Myocyte (in vitro differentiated cells): Measurements from ENCODE around the gene QSOX1. TPM values are rescaled to one million over a fixed set of nuclear protein-coding genes. Genes with fewer than 3 reads are reported as not detected.

Experiments used
- DNase-seq: peaks from one replicate; pipeline ENCODE4 v3.0.0-alpha.2; 2012; ENCODE audit warnings: low read depth
- total RNA-seq: library from RNA; depleted of rRNA; stranded (reverse); fragments of >200 nt; gene quantifications from 2 replicates; pipeline ENCODE4 v1.2.3, GENCODE V29; 2014

QSOX1 gene
- total RNA-seq, 1 donor from 2014 or later: 46.5 TPM

DNA sequence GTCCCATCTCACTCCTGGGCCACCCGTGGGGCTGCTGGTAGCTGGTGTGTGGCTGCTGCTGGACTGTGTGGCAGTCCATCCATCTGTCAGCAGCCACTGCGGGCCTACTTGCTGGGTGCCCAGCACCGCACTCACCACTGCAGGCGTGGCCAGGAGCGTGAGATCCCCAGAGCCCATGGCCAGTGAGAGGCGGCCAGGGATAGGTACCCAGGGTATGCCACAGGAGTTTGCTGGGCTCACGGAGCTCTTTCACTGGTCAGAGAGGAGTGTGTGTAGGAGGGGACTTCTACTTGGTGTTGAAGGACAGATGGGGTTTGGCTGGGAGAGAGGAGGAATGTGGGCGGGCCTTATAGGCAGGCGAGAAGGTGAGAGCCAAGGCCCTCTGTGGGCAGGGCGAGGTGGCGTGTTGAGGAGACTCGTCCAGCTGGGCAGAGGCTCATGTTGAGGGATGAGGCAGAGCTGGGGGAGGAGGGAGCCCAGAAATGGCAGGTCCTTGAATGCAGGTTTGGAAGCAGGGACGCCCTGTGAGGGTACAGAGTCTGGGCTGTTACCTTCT, 15.0 kb downstream of the QSOX1 start:
- DNase-seq: no peak

DNA sequence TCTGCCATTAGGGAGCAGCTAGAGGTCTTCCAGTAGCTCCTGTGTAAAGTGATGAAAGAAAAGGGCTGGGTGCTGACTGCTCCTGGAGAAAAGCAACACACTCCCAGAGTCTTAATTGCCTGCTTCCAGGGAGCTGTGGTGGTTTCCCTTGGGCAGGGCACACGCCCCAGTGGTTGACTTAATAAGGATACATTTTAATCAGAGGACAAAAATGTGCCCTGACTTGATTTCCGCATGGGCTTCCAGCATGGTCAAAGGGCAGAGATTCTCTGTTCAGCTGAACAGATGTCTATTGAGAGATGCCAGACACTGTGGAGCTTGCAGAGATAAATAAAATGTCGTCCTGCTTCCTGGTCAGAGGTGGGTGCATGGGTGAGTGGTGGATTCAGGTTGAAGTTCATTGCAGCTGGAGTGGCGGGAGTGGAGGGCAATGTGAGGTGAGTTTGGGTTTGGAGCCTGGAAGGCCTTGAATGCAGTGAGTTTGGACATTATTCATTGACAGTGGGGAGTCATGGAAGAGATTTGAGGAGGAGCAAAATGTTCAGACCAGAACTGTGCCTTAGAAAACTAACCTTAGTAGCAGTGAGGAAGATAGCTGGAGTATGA, 16.0 kb downstream of the QSOX1 start:
- no peak for DNase-seq

- no peak for DNase-seq
These were observed 17.0 kb downstream of the QSOX1 start for GRCh38 chr1:180171691-180172090.

DNA sequence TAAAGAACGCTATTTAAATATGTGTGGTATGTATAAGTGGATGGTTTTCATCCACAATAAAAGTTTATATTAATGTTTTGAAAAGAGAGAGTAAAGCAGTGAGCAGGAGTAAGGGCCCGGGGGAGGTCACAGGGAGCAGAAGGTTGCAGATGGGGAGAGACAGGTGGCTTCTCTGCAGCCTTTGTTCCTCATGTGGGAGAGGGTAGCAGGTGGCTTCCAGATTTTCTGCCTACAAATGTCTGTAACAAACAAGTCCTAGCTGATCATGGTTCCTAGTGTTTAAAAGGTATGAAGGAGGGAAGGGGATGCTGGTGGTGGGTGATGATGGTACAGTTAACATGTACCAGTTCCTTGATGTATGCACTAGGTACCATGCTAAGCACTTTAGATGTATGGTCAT, 18.8 kb downstream of the QSOX1 start:
- DNase-seq: peak; percentile 53

DNA sequence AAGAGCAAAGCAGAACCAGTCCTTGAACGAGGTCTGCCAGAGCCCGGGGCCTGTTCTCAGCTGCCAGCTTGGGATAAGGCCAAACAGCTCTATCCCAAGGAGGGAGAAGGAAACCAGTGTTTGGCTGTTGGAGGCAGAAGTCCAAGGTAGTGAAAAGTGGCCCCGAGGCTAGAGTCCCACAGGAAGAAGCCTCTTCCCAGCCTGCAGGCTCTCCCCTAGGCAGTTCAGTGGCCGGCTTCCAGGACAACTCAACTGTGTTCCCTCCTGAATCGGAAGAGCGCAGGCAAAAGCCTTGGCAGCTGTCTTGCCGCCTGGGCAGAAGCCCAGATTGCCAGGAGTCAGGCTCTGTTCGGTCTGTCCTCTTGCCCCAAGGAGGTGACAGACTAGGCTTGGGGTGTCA, 19.3 kb downstream of the QSOX1 start:
- peak; percentile 70 for DNase-seq

DNA sequence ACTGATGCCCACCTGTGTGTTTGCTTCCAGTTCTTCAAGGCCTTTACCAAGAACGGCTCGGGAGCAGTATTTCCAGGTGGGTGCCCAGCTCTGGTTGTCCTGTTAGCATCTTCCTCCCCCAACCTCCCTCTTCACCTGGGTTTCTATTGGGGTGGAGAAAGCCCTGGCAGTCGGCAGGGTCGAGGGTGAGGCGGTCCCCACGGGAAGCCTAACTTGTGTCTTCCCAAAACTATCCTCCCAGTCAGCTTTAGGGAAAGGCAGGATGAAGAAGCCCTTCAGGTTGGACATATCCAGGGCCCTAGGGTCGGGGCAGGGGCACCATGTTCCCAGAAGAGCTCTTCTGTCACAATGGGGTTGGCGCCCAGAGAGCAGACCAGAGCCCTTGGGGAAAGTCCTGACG, 20.6 kb downstream of the QSOX1 start:
- no peak for DNase-seq

DNA sequence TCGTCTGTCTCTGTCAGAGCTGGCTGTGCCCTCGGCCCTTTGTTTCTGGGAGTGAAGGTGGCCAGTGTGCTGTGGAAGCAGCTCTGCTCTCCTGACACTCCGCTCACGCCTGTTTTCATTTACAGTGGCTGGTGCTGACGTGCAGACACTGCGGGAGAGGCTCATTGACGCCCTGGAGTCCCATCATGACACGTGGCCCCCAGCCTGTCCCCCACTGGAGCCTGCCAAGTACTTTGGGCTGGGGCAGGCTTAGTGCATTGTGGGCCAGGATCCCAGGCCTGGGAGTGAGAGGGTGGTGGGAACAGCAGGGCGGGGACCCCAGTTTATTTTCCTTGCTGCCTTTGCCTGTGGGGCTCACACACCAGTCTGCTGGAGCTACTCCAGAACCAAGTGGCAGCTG, 21.1 kb downstream of the QSOX1 start:
- DNase-seq: no peak

DNA sequence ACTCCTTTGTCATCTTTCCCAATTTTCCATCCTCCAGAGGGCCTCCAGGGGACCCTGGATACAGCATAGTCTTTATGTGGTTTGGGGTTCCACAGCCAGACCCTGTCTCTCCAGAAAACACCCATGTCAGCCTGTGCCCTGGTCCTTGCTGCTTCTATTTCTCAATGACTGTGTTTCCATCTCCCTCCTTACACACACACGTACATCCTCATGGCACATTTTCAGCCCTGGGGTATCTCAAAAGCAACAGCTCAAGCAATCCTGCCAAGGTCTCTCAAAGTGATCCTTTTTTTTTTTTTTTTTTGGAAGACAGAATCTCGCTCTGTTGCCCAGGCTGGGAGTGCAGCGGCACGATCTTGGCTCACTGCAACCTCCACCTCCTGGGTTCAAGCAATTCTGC, 22.3 kb downstream of the QSOX1 start:
- DNase-seq: no peak

- peak; percentile 19 for DNase-seq
These were observed 23.3 kb downstream of the QSOX1 start for GRCh38 chr1:180177931-180178330.

DNA sequence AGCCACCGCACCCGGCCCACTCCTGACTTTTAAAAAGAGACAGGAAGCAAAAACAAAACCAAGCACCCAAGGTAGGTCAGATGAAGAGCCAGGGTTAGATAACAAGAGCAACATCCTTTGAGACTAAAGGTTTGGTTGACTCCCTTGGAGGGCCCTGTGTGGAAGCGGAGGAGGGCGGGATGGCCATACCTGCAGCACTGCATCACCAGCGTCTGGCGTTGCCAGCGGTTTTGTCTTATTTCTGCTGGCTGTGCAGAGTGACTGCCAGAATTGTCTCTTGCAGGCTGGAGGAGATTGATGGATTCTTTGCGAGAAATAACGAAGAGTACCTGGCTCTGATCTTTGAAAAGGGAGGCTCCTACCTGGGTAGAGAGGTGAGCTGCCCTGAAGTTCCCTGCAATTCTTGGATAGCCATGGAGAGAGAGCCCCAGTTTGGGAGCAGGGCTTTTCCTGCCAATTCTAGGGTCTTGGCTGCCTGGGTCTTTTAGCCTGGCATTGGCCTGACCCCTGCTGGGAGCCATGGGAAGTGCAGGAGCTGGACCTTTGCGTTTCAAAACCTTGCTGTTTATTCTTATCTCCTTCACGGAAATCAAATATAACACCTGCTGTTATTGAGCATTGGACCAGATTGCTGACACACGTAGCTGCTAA, 24.0 kb downstream of the QSOX1 start:
- peak; percentile 69 for DNase-seq

GRCh38 chr1:180179162-180179957, 24.7 kb downstream of the QSOX1 start:
- DNase-seq: no peak

- DNase-seq: peak; percentile 18
These were observed 26.4 kb downstream of the QSOX1 start for GRCh38 chr1:180181048-180181447.

GRCh38 chr1:180181996-180182642, 27.4 kb downstream of the QSOX1 start:
- no peak for DNase-seq

GRCh38 chr1:180182643-180183311, 28.1 kb downstream of the QSOX1 start:
- no peak for DNase-seq

DNA sequence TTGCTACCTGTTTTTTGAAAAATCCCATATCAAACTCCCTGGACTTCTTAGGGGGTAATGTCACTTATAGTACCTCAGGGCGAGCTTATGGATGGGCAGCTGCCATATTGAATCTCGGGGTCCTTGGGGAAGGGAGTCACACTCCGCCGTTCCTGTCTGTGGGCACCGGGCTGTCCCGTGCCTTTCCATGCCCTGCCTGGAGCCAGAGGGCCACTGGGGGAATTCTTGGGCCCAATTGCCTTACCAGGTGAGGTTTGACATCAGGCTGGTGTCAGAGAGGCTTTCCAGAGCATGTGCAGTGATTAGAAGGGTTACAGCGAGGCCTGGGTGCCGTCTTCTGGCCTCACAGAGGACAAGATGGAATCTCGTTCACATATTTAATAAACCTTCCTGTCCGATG, 28.8 kb downstream of the QSOX1 start:
- DNase-seq: no peak

DNA sequence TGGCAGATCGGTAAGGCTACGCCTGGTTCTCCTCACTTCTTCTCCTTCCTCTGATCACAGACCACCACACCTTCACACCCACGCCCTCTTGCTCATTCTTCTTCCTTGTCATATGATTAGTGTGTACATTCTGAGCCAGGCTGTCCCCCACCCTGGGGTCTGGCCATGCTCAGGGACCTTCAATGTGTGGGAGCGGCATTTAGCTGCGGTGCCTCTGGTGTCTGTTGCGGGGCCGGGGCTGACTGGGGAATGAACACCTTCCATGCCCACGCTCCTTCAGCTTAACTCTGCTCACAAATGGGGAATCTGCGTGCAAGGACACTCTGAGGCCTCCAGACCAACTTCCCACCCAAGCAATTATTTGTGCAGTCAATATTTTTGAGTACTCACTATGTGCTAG, 29.4 kb downstream of the QSOX1 start:
- DNase-seq: no peak

- DNase-seq: no peak
These were observed 30.6 kb downstream of the QSOX1 start for GRCh38 chr1:180185281-180185680.

DNA sequence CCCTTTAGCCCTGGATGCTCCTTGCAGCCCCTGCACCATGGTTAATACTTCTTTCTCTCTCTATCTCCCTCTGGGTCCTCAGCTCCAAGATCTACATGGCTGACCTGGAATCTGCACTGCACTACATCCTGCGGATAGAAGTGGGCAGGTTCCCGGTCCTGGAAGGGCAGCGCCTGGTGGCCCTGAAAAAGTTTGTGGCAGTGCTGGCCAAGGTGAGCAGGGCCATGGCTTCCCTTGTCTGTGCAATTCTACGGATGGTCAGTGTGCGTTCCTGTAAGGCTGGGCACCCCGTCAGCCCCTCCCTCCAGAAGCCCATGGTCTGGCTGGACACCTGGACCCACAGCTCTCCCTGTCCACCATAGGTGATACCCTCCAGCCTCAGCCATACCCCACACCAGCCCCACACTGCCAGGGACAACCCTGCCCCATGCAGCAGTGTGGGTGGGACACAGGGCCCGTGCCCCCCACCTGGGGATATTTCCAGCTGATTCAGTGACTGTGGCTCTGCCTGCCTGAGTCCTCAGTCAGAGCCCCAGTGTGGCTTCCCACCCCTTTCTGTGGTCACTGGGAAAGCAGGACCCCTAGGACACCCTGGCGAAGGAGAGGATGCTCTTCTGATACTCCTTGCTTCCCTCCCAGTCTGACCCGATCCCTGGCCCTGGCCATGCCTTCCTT, 31.4 kb downstream of the QSOX1 start:
- no peak for DNase-seq

DNA sequence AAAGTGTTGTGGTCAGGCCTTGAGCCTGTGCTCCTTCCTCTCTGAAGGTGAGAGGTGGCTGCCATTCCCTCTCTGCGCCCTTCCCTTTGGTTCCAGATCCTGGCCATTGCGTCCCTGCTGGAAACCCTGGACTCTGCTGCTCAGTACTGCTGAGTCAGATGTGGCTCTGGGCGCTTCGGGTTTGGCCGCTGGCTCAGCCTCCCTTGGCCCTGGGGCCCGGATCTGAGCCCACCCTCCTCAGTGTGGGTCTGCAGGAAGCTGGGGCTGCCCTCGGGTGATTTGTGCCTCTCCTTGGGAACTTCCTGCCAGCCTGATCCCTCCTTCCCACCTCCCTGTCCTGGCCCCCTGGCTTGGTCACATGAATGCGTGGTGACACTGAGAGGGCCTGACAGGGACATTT, 32.2 kb downstream of the QSOX1 start:
- no peak for DNase-seq

DNA sequence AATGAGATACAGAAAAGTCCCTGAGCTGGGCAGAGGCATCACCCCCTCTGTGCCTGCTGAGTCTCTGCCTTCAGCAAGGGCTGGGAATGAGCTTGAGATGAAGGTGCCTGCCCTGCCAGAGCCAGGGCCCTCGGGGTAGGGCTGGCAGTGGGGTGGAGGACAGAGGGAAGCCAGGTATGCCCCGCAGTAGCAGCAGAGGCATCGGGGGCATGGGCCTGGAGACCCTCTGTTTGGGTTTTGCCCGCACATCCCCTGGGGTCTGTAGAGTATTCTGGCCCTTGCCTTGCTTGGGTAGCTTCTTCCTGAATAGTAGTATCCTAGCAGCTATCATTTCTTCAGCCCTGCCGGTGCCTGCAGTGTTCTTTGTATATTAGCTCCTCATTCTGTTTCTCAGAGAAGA, 33.0 kb downstream of the QSOX1 start:
- DNase-seq: no peak

DNA sequence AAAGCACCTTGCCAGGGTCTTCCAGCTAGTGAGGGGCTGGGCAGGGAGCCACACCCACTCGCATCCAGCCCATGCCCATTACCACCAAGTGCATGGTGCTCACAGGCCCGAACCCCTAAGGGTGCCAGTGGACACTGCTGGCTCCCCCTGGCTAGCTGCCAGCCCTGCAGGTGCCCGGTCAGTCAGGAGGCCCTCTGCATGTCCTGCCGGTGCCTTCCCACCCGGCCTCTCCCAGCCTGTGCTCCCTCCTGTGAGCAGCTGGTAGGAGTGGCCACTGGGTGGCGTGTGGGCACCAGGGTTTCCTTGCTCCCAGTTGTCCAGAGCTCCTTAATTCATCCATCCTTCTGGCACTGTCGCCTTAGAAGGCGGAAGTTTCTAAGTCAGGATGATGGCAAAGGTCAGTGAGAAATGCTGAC, 33.4 kb downstream of the QSOX1 start:
- peak; percentile 75 for DNase-seq
